Gastrocnemius medialis (tissue), 4 donors: ENCODE results near the gene LMTK2. TPM values are rescaled to one million over a fixed set of nuclear protein-coding genes. Genes with fewer than 3 reads are reported as not detected.
A peak's percentile ranks its signal among the peaks of the same experiment; 100 is the strongest.

Source experiments
- ATAC-seq, 2 donors: fragments of 150-250 bp; one replicate each; pipeline ENCODE4 v1.9.1; 2016
- DNase-seq, 2 donors: peaks; one replicate each; pipeline ENCODE4 v3.0.0-alpha.2; 2019
- H3K27ac ChIP-seq, 4 donors: fragments of 200-600 bp; sonication (generic); 1 replicate in 1 of 4; 2 replicates in 3 of 4; pipeline ENCODE4 v1.5.1; 2016 to 2018; ENCODE audit warnings: mild to moderate bottlenecking in 2 of 4, moderate library complexity in 1 of 4
- H3K27me3 ChIP-seq, 3 donors: fragments of 200-600 bp; sonication (generic) in 2 of 3; 1 replicate in 1 of 3; 2 replicates in 2 of 3; pipeline versions ENCODE4 v1.5.1 to v1.6.0; 2016 to 2019; ENCODE audit warnings: mild to moderate bottlenecking in 1 of 3, moderate library complexity in 1 of 3
- H3K36me3 ChIP-seq, 2 donors: fragments of 200-600 bp; sonication (generic) in 1 of 2; one replicate each; pipeline ENCODE4 v1.5.1; 2017 to 2018
- H3K4me1 ChIP-seq, 2 donors: fragments of 200-600 bp; sonication (generic) in 1 of 2; one replicate each; pipeline ENCODE4 v1.5.1; 2016 to 2017; ENCODE audit warnings: mild to moderate bottlenecking in 2 of 2
- H3K4me3 ChIP-seq, 4 donors: fragments of 200-600 bp; sonication (generic) in 3 of 4; 1 replicate in 1 of 4; 2 replicates in 3 of 4; pipeline ENCODE4 v1.5.1; 2016 to 2019; ENCODE audit warnings: mild to moderate bottlenecking in 2 of 4
- H3K9me3 ChIP-seq, 3 donors: fragments of 200-600 bp; sonication (generic) in 2 of 3; 1 replicate in 1 of 3; 2 replicates in 2 of 3; pipeline ENCODE4 v1.5.1; 2016 to 2019
- CTCF ChIP-seq, 5 experiments: fragments of 450-650 bp in 3 of 5; fragments of 200-600 bp in 2 of 5; sonication (generic) in 2 of 5; IDR thresholded peaks in 4 of 5; conservative IDR thresholded peaks in 1 of 5; 1 replicate in 4 of 5; 2 replicates in 1 of 5; pipeline ENCODE4 v1.5.1; 2016 to 2019; ENCODE audit warnings: antibody characterized with exemption in 5 of 5, mild to moderate bottlenecking in 3 of 5, moderate library complexity in 3 of 5
- POLR2A ChIP-seq, 2 donors: fragments of 450-650 bp; IDR thresholded peaks; one replicate each; pipeline ENCODE4 v1.6.1; 2017; ENCODE audit warnings: antibody characterized with exemption in 2 of 2, mild to moderate bottlenecking in 2 of 2, moderate library complexity in 2 of 2
- in situ Hi-C, 4 donors: fragments of 200-750 bp; cut with MboI; loops; one replicate each; pipeline versions ENCODE4 v1.15.0 to v1.8.0; 2017; ENCODE audit warnings: low sequenced_read_pairs in 4 of 4
- intact Hi-C: fragments of 100-400 bp; cut with DNase I; formaldehyde crosslinking; loops from one replicate; pipeline ENCODE4 v1.15.1; 2023; ENCODE audit warnings: low total_unique reads
- total RNA-seq, 4 donors: library from RNA; depleted of rRNA; stranded (reverse); fragments of >200 nt; gene quantifications; one replicate each; pipeline versions ENCODE4 v1.1.0 to v1.2.3, GENCODE V29; 2016

The LMTK2 gene
- total RNA-seq, 4 donors from 2014 or later, result 10.8 to 44.2 (median 17.7) TPM

GRCh38 chr7:98236355-98237185 lies 129.9 kb downstream of the LMTK2 start:
- Histone ChIP-seq H3K4me1 (no peaks in the 10 kb centered on the region), H3K27me3 (no peaks in the 10 kb centered on the region), H3K9me3 (no peaks in the 10 kb centered on the region), H3K4me3 (no peak overlapping the region), H3K27ac (no peak overlapping the region), H3K36me3 (peaks cover 0 to 48% of the 10 kb centered on the region in 2 donors)
- no peak for DNase-seq
- in situ Hi-C loops, result loop anchor here in 1 of 4 donors (25.0 kb wide), 1 partner anchor 124 kb away; the partner anchor contains the start of gene LMTK2
- intact Hi-C loops, result no loop called here
- no peak for ATAC-seq
- no peak for TF ChIP-seq POLR2A (IDR thresholded peaks at IDR 0.05)
- no peak for TF ChIP-seq CTCF (IDR thresholded peaks at IDR 0.05 in 4 of 5, conservative IDR thresholded peaks at IDR 0.05 in 1 of 5)

- Histone ChIP-seq H3K4me3 (no peak overlapping the region), H3K9me3 (no peaks in the 10 kb centered on the region), H3K27me3 (no peaks in the 10 kb centered on the region), H3K36me3 (peaks cover 0 to 39% of the 10 kb centered on the region in 2 donors), H3K4me1 (no peaks in the 10 kb centered on the region), H3K27ac (no peak overlapping the region)
- in situ Hi-C loops (loop anchor here in 1 of 4 donors (25.0 kb wide), 1 partner anchor 126 kb away; the partner anchor contains the start of gene LMTK2), intact Hi-C loops (no loop called here)
- TF ChIP-seq POLR2A (IDR thresholded peaks at IDR 0.05) (no peak), CTCF (IDR thresholded peaks at IDR 0.05 in 4 of 5, conservative IDR thresholded peaks at IDR 0.05 in 1 of 5) (no peak)
- DNase-seq, result no peak
- no peak for ATAC-seq
Measured at GRCh38 chr7:98238076-98238475, 131.4 kb downstream of the LMTK2 start.

GRCh38 chr7:98238976-98239375 lies 132.3 kb downstream of the LMTK2 start:
- intact Hi-C loops, result no loop called here
- TF ChIP-seq CTCF (IDR thresholded peaks at IDR 0.05 in 4 of 5, conservative IDR thresholded peaks at IDR 0.05 in 1 of 5) (no peak), POLR2A (IDR thresholded peaks at IDR 0.05) (no peak)
- ATAC-seq, result no peak
- Histone ChIP-seq H3K9me3 (no peaks in the 10 kb centered on the region), H3K4me1 (no peaks in the 10 kb centered on the region), H3K36me3 (peaks cover 0 to 39% of the 10 kb centered on the region in 2 donors), H3K27me3 (no peaks in the 10 kb centered on the region), H3K27ac (no peak overlapping the region), H3K4me3 (no peak overlapping the region)
- in situ Hi-C loops, result loop anchor here in 1 of 4 donors (25.0 kb wide), 1 partner anchor 127 kb away; the partner anchor contains the start of gene LMTK2
- DNase-seq, result no peak

- TF ChIP-seq POLR2A (IDR thresholded peaks at IDR 0.05), result no peak
- peak; percentile 25 to 75 (median 67) for TF ChIP-seq CTCF (IDR thresholded peaks at IDR 0.05 in 4 of 5, conservative IDR thresholded peaks at IDR 0.05 in 1 of 5)
- no peaks in the 10 kb centered on the region for H3K4me1 ChIP-seq
- no peaks in the 10 kb centered on the region for H3K27me3 ChIP-seq
- in situ Hi-C loops, result loop anchor here in 1 of 4 donors (25.0 kb wide), 1 partner anchor 129 kb away; the partner anchor contains the start of gene LMTK2
- ATAC-seq (peak; percentile 55 to 63), DNase-seq (no peak)
- no peaks in the 10 kb centered on the region for H3K9me3 ChIP-seq
- H3K27ac ChIP-seq, result no peak overlapping the region
- no peak overlapping the region for H3K4me3 ChIP-seq
- peaks cover 0 to 46% of the 10 kb centered on the region in 2 donors for H3K36me3 ChIP-seq
- intact Hi-C loops, result loop anchor here (5.0 kb wide), 1 partner anchor 219 kb away; no protein-coding TSS in a partner anchor
Measured at GRCh38 chr7:98240961-98241673, 134.5 kb downstream of the LMTK2 start.
